ENCODE data around the gene SERGEF.

SERGEF gene

DNA sequence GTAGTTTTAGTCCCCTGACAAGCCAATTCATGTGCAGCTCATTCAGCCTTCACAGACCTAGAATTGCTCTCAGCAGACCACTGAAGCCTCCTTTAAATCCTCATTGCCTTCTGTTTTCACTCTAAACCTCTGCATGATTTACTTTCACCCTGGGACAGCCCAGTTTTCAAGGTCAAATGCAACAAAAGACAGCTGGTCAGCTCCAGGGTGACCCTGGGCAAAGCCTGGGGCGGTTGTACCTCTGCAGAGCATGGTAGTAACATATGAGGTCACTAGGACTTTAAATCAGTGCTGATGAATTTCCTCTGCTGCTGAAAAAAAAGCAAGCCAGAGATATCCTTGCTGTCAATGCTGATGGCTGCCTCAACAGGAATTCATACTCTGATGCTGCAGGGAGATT is 62.2 kb downstream of the SERGEF start:
- no peak for DNase-seq

GRCh38 chr11:17948296-17948695 is 64.6 kb downstream of the SERGEF start:
- no peak for DNase-seq

- no peak for DNase-seq
Measured at GRCh38 chr11:17939542-17939941, 73.3 kb downstream of the SERGEF start.

DNA sequence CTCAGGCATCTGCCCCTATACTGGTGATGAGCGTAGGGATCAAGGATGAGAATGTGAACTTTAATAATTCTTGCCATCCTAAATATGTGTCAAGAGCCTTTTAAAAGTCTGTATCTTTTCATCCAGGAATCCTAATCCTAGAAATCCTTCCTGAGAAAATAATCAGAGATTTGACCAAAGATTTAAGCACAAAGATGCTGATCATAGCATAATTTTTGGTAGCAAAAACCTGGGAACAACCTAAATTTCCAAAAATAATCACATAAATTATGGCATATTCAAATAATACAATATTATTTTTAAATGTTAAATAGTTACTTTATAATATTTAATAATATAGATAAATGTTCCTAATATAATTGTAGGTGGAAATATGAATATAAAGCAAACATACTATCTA is 76.1 kb downstream of the SERGEF start:
- DNase-seq: no peak

DNA sequence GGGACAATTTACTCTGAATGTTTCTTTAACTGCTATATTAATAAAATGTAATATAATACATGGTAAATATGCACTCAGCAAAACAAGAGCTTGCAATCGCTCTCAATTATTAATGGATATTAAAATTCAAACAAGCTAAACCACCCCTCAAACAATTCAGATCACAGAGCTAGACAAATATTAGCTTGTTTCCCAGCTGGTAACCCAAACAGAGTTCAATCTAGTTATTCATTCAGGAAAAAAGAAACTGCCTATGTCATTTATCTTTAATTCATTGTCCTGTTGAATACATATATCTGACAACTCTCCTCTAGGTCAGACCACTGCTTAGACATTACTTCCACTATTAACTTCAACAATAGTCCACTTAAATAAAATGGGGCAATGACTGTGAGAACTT is 78.7 kb downstream of the SERGEF start:
- peak; percentile 35 for DNase-seq

GRCh38 chr11:17933708-17934107 is 79.1 kb downstream of the SERGEF start:
- DNase-seq: no peak

DNA sequence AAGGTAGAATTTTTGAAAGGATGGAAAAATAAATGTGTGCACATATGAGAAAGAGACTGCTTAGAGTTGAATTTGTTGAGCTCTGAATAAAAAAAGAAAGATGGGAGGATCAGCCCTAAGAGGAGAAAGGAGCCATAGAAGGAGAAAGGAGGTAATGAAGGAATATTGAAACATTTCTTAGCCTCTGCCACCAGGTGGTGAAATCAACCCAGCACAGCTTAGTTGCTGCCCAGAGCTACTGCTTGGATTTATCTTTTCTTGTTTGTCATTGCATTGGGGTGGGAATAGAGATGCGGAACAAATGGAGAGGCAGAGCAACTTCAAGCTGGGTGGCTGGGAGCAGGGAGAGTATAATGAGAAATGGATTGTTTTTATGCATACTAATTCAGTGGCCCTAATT is 80.4 kb downstream of the SERGEF start:
- no peak for DNase-seq

DNA sequence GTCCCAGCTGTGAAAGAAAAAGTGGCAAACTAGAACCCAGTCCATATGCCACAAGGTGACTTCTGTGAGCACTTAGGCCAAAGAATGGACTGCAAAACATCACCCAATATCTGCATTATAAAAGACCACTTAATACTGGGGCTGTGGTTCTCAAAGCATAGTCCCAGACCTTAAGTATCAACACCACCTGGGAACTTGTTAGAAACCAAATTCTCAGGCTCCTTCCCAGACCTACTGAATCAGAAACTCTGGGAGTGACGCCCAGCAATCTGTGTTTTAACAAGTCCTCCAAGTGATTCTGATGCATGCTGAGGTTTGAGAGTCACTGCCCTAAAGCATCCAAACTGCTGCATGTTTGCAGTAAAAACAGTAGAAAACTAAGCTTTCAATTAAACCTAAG is 81.3 kb downstream of the SERGEF start:
- DNase-seq: no peak

DNA sequence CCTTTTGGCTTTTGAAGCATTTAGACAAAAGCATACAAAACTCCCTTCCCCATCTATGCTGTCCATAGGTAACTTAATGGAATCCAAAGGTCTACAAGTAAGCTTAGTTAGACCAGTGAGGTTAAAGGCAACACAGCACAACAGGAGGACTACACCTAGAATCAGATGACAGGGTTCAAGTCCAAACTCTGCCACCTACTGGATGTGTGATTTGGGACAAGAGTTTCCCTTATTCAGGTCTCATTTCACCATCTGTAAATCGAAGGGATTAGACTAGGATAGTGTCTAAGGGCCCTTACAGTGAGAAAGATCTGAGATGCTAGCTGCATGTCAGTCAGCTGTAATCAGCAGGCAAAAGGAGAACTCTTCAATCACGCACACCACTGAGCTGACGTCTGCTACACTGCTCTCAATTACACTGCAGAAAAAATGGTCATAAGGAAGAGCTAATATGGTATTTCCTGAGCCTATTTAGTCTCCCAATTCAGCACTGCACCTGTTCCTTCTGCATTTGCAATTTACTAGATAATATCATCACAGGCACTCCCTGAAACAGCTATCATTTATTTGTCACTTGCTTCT is 82.2 kb downstream of the SERGEF start:
- DNase-seq: no peak

DNA sequence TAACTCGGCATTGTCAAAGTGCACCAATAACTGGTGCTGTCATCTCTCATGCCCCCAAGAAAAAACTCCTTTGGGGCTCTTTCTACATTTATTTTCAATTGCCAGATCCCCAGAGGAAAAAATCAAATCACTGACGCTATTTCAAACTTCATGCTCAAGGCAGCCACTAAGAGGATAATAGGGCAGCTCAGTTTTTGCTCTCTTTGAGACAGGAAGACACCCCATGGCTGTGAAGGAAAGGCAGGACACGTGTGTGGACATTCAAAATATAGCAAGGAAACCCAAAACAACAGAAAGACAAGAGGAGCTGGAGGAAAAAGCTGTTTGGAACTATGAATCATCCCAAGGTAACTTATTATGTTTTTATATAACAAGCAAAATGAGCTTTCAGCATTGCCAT is 83.7 kb downstream of the SERGEF start:
- no peak for DNase-seq

GRCh38 chr11:17927681-17928343 is 85.0 kb downstream of the SERGEF start:
- DNase-seq: no peak

DNA sequence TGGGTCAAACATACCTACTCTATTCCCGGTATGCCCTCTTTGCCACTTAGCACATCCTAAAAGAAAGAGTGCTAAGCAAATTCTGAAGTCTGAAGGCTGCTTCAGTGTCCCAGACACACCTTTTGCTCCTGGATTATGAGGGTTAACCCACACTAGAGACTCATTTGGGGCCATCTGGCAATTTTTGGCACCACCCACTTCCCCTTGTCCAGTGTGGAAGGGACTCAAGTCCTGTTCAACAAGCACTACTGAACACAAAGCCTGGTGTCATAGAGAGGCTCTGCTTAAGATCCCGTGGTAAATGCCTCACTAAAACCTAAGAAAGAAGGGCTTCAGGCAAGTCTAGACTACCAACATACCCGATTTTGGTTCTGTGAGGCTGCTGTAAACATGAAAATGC is 85.8 kb downstream of the SERGEF start:
- DNase-seq: no peak

- DNase-seq: no peak
Measured at GRCh38 chr11:17924713-17925112, 88.1 kb downstream of the SERGEF start.

GRCh38 chr11:17923217-17923616 is 89.6 kb downstream of the SERGEF start:
- no peak for DNase-seq

DNA sequence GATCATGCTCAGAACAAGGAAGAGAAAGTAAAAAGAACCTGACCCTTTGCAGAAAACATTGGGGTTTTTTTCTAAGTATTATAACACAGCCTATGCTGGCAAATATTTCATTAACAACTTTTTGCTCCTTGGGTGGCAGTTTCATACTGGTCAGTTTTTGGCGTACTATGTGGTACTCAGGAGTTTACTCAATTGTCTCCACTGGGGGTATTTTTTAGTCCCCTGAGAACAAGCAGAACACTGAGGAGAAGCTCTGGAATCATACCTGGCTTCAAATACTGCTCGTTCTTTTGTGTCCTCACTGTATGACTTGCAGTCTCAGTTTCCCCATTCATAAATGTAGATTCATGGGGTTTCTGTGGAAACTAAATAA is 90.4 kb downstream of the SERGEF start:
- DNase-seq: no peak

DNA sequence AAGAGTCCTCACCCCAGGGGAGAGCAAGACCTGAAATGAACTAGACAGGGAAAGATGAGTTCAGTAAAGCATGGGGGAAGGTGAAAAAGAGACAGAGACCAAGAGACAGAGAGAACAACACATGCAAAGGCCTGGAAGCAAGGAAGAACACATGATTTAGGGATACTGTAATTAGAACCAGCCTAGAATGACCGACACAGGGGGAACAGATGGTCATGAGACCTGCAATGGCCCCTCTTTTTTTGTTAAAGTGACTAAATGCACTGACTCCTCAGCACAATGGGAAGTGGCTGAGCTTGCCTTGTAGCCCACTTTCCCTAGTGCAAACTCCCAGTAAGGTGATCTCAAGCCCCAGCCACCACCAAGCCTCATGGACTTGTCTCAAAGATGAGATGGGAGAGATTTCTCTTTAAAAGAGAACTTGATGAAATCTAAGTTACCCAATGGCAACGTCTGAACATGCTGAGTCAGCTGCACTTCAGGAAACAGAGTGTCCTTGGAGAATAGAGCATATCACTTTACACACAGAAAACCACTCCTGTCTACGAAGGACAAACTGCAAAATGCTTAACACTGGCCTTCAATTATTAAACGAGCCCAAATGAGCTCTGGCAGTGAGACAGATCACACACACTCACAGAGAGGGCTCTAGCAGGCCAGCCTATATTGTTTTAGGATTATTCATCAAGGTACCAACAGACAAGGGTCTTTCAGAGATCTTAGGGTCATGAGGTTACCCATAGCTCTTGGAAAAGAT is 91.0 kb downstream of the SERGEF start:
- no peak for DNase-seq

GRCh38 chr11:17918049-17918605 is 94.7 kb downstream of the SERGEF start:
- no peak for DNase-seq

DNA sequence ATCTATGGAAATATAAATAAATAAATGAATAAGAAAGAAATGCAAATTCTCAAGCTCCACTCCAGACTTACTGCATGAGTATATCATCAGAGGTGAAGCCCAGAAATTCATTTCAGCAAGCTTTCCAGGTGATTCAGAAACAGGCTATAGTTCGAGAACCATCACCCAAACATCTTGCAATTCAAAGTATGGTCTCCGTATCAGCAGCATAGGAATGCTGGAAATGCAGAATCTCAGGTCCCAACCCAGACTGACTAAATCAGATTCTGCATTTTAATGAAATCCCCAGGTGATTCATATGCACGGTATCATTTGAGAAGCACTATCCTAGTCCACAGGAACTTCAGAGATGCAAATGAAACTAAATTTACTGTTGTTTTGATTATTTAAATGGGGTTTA is 95.3 kb downstream of the SERGEF start:
- no peak for DNase-seq

DNA sequence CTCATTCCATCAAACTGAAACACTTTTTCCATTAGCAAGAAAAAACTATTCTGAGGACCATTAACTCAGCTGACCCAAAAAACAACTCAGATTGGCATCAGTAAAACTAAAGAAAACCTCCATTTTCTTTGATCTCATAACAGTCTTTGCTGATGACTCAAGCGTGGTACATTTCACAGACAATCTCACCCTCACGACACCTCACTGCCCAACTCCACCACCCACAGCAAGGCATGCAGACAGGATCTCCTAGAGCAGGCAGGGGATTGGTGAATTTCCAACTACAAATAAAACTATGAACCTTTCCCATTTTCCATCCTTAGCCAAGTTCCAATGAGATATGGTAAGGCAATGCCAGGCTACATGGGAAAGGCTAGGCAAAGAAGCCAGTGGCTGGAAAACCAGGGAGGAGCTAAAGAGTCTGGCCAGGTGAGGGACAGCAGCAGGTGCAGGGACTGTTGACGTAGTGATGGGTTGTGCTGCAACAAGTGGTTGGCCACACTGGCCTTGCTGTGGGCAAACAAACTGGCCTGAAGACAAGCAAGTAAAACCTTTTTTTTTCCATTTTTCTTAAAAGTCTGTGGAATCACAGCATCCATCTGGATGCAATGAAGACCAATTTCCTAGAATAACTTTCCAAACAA is 97.2 kb downstream of the SERGEF start:
- no peak for DNase-seq

DNA sequence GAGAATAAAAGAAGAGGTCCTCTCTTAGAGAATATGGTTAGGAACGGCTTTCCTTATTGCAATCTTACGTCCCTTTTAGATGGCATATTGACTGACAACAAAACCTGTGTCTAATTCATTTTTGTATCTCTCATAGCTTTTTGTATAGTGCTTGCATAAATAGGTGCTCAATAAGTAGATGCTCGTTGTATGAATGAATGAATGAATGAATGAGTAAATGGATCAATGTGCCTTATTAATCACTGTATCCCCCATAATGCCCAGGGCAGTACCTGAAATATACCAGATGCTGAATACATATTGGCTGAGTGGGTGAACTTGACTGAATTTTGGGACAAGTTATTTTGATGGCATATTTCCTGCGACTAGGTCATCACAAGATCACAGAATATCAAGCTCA is 97.9 kb downstream of the SERGEF start:
- no peak for DNase-seq

DNA sequence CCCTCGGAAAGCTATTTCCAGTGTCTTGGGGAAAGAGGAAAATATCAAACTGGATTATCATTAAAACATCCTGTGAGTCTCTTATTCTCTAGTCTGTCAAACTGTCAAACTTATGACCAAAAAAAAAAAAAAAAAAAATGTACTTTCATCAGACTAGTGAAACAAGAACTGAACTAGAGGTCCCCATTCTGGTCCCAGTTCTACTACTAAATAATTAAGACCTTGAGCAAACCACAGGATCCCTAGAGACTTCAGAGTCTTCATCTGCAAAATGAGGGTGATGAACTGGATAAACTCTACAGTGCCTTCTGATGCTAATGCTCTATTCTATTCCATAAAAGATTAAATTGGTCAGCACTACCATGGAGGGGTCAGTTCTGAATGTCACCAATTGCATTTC is 105.8 kb downstream of the SERGEF start:
- no peak for DNase-seq

- no peak for DNase-seq
Measured at GRCh38 chr11:17906436-17906835, 106.4 kb downstream of the SERGEF start.

GRCh38 chr11:17905477-17905876 is 107.4 kb downstream of the SERGEF start:
- no peak for DNase-seq

DNA sequence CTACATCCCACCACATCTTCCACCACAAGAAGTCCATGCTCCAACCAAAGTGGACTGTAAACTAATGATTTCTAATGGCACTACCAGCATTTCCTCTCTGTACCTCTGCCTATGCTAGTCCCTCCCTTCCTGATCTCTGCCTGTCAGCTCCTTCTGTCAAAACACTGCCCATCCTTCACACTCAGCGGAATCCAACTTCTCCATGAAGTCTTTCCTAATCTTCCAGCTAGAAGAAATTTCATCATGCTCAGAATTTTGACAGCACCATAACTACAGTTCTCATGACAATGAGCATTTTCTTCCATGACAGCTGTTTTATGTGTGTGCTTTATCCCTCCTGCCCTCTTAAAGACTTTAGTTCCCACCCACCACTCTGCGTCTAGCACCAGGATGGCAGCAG is 111.4 kb downstream of the SERGEF start:
- no peak for DNase-seq

All from NCI-H748 treated with DMSO at 0.1 percent for 48 hours (cell line).